Measurements from ENCODE around the gene HNRNPA3.
"Not testable (repeated sequence)": the region's sequence is repeated elsewhere in the genome, so short reads cannot be mapped to it uniquely, and the experiment has no call there.

HNRNPA3 gene

DNA sequence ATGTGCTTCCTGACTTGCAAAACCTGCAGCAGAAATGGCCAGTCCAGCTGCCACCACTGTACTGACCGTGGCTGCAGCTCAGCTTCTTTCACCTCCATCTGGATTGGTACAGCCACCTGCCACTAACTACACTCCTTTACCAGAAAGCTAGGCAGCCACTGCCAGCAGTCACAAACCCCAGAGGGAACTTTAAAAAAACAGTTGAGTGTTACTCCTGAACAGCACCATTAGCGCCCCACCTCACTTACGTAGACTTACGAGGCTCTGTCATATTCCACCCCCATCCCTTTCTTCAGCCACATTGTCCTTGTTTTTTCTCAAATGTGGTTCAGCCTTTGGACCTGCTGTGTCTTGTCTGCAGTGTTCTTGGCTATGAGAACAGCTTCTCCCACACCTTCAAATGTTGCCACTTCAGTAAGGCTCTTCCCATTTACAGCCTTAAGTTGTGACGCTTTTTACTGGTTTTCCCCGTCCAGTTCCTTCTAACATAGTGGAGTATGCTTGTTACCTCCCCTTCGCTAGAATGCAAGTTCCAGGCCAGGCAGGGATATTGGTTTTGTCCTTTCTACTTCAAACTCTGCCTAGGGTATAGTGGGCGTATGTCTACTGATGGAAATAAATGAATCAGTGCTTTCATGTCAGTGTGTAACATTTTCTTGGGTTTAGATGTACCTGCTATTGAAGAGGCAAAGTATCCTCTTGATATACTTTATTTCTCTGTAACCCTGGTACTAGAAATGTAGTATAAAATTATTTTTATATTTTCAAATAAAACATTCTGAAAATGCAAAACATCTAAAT lies 17.0 kb downstream of the HNRNPA3 start:
- DNase-seq (ENCODE audit: low read depth, low spot score): no peak
- no peak overlapping the region for H3K4me3 ChIP-seq (ENCODE audit: low read length)

DNA sequence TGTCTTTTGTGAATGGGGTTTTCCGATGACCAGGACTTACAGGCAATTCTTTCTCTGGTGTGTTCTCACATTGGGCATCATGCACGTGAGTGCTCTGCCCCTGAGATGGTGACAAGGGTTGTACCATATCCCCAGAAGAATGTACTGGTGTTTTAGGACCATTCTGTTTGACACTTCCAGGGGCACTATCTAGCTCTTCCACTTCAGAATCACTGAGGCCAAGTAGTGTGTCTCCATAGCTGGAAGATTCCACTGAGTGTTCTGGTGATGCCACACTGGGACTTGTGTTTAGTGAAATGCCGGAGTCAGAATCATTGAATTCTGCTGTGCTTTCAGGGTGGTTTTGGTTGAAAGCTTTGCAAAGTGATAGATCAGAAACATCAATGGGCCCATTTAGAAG lies 18.7 kb downstream of the HNRNPA3 start:
- DNase-seq (ENCODE audit: low read depth, low spot score): no peak
- no peak overlapping the region for H3K4me3 ChIP-seq (ENCODE audit: low read length)

DNA sequence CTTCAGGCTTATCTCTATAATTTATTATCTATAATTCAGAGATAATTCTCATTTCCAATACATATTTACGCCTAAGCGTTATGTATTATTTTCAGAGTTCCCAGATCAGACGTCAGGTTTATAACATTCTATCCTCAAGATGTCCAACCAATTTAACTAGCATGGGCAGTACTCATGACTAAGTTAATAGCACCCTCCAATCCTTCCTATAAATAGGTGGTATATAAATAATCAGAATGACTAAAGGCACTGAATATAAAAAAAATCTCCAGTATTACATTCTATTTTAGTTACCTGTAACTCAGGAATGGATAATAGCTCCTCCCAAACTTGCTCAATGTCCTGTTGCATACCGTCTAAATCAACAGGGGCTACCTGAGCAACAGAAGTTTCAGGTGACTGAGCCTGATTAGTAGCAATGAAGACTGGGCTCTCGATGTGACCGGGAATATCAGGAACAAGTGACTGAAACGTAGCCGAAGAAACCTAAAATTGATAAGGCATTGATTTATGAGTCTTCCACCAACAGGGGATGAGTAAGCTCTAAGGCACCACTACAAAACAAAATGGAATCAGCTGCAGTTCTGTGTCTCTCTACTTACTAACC lies 19.6 kb downstream of the HNRNPA3 start:
- H3K4me3 ChIP-seq (ENCODE audit: low read length): no peak overlapping the region
- DNase-seq (ENCODE audit: low read depth, low spot score): no peak

DNA sequence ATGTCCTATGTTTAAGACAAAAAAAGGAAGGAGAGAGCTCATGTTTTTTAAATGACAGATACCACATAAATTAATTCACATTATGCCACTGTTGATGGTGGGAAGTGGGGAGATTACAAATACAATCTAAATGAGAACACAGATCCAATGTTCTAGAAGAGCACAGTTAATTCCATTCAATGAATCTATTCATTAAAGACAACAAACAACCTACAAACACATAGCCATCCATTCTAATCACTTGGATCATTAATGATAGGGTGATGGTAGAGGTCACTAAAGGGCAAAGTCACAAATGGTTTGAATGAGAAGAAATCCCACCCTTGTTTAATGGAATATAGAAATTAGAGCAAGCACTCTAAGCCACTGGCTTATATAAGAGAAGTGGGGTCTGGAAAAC lies 21.7 kb downstream of the HNRNPA3 start:
- no peak for DNase-seq (ENCODE audit: low read depth, low spot score)
- no peak overlapping the region for H3K4me3 ChIP-seq (ENCODE audit: low read length)

DNA sequence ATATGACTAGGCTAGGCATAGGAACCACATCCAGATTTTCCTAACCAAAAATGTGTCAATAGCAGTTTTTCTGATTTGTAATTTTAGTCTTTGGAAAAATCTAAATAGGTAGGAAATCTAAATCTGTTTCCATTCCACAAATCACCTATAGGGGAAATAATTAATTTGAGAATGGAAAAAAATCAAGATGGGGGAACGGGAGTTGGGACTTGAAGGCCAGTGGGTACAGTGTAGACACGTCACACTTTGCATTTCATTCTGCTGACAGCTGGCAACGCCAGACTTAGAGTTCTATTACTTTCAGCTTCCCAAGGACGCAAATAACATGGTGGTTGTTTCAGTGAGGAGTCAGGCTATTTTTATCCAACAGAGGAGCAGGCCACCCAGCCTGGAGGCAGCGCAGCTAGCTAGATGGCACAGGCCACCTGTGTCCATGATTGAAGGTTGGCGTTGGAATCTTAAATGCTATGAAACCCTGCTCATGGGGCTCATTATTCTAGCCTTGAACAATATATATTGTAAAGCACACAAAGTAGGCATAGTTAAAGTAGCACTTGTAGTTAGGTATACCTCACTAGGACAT lies 23.4 kb downstream of the HNRNPA3 start:
- DNase-seq (ENCODE audit: low read depth, low spot score): no peak
- H3K4me3 ChIP-seq (ENCODE audit: low read length): no peak overlapping the region

DNA sequence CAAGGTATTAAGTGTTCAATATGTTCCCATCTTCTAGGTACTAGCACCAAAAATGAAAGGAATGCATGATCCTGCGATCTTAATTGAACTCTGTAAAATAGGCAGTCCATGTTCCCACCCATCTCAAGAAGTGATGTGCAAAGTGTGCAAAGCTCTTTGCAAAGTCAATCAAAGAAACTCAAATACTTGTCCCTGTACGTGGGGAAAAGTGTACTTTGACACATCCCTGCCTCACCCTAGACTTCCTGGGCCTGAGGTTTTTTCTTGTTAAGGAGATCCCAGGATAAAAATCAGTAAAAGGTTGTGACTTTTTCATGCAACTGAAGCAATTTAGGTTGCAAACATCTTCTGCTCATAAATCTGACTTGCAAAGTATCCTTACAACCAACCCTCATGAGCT lies 25.3 kb downstream of the HNRNPA3 start:
- H3K4me3 ChIP-seq (ENCODE audit: low read length): no peak overlapping the region
- no peak for DNase-seq (ENCODE audit: low read depth, low spot score)

DNA sequence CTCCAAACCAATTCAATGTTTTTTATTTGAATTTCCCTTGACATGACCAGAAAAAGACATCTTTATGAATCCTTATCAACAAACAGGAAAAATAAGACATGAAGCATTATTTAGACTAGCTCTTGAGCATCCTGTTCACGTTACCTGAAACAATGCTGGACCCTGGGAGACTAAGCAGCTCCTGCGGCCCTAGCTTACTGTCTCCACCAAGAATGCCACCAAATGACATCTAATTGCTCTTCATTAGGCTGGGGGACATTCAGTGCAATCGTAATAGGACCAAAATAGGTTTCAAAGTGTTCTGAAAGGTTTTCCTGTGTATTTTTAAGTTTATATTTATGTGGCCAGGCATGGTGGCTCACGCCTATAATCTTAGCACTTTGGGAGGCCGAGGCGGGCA lies 26.5 kb downstream of the HNRNPA3 start:
- no peak overlapping the region for H3K4me3 ChIP-seq (ENCODE audit: low read length)
- DNase-seq (ENCODE audit: low read depth, low spot score): no peak

DNA sequence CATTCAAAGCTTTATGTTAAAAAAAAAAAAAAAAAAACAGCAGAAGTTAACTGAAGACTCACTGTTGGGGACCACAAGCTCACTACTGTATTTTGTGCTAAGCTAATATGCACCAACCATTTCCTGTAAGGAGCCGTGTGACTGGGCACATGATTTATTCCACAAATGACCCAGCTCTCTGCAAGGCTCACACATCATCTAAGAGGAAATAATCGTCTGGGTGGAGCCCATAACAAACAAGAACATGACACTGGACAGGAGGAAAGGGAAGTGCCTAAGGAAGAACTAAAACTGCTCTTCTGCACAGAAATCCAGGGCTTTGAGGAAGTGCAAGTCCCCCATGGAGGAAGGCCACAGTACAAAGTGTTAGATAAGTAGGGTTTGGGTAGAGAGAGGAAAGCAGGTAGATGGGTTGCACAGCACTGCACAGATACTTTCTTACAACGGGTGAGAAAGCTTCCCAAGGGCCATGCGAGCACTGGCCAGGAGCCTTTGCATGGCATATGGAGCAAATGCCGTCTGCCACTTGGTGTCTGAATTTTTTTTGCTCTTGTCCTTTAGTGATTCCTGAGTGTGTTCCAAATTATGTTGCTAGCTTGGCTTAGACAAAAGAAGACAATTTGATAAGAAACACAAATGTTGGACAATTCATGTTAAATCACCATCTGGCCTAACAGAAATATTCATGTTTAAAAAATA lies 27.5 kb downstream of the HNRNPA3 start:
- no peak overlapping the region for H3K4me3 ChIP-seq (ENCODE audit: low read length)
- peak; percentile 56 for DNase-seq (ENCODE audit: low read depth, low spot score)

DNA sequence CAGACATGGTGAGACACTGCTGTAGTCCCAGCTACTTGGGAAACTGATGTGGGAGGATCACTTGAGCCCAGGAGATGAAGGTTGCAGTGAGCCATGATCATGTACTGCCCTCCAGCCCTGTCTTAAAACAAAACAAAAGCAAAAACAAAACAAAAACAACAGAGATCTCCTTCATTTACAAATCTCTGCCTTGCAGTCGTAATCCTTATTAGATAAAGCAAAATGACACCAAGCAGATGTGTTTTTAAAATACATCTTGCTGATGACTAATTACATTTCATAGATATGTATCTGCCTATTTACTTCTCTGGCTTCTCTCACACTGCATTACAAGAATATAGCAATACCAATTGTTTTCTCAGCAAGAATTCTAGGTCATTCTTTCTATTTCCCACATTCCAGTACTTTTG lies 29.1 kb downstream of the HNRNPA3 start:
- DNase-seq (ENCODE audit: low read depth, low spot score): no peak
- H3K4me3 ChIP-seq (ENCODE audit: low read length): no peak overlapping the region

DNA sequence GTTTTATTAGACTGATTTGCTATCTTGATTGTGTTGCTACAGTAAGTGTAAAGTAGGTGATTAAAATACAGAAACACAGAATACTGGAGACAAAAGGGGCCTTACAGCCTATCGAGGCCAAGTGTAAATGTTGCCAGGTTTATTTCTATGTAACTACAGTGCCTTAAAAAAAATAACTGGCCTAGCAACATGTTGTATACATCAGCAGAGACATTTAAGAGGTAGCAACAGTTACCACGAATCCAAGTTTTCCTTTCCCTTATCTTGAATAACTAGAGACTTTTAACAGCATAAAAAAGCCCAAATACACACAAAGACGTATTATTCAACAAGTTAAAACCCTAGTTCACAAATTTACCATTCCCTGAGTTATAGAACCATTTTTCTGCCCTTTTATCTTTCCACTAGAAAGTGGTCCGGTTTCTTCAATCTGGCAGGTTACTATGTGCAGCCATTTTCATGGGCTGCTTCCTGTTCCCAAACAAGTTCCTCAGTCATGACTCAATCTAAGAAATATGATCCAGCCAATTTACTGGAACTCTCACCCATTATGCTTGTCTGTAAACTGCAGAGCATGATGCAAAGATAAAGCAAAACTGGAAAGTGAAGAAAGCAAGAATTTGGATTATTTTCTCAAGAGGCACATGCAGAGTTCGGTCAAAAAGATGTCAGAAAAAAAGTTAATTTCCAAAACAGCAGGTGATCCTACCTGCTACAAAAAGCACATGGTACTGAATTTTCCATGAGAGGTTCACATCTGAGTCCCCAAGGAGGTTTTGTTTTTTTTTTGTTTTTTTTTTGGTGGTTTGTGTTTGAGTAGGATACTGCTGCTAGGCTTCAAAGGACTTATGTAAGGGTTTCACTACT lies 29.8 kb downstream of the HNRNPA3 start:
- DNase-seq (ENCODE audit: low read depth, low spot score): no peak
- H3K4me3 ChIP-seq (ENCODE audit: low read length): no peak overlapping the region

DNA sequence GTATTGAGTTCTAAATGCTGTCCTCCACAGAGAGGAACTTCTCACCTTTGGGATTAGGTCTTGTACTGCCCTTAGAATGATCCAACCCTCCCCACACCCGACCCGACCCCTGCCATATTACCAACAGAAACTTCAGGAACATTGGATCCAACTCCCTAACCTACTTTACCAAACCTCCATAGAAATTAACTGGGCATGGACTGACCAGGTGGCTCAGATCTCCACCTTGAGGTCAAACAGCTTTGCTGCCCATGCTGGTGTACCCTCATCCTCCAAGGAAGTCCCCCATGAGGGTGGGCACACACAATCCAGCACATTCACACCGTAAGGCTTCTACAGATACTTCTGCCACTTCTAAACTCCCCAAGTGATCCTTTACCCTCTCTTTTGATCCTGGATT lies 30.5 kb downstream of the HNRNPA3 start:
- no peak overlapping the region for H3K4me3 ChIP-seq (ENCODE audit: low read length)
- DNase-seq (ENCODE audit: low read depth, low spot score): no peak

DNA sequence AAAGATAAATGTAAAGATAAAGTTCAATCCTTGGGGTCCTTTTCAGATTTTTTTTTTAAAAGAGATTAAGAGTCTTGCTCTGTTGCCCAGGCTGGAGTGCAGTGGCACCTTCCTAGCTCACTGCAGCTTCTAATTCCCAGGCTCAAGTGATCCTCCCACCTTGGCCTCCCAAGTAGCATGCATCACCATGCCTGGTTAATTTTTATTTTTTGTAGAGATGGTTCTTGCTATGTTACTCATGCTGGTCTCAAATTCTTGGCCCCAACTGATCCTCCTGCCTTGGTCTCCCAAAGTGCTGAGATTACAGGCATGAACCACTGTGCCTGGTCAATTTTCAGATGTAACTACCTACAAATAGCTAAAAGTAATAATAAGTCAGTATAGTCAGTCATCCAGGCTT lies 30.9 kb downstream of the HNRNPA3 start:
- DNase-seq (ENCODE audit: low read depth, low spot score): no peak
- no peak overlapping the region for H3K4me3 ChIP-seq (ENCODE audit: low read length)

DNA sequence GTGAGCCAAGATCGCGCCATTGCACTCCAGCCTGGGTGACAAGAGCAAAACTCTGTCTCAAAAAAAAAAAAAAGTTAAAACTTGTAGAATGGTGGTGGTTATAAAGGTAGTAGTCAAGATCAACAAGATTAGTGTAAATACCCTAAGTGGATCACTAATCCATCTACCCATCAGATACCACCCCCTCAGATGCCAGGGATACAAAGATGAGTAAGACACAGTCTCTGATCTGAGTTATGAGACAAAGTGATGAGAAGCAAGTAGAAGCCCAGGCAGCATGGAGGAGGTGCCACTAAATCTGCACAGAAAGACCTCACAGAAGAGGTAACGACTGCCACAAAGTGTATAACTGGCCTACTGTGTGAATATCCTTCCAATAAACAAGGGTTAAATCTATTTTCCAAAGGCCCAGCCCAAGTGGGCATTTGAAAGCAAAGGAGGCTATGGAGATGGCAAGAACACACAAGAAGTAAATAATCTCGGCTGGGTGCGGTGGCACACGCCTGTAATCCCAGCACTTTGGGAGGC lies 31.7 kb downstream of the HNRNPA3 start:
- DNase-seq (ENCODE audit: low read depth, low spot score): no peak

DNA sequence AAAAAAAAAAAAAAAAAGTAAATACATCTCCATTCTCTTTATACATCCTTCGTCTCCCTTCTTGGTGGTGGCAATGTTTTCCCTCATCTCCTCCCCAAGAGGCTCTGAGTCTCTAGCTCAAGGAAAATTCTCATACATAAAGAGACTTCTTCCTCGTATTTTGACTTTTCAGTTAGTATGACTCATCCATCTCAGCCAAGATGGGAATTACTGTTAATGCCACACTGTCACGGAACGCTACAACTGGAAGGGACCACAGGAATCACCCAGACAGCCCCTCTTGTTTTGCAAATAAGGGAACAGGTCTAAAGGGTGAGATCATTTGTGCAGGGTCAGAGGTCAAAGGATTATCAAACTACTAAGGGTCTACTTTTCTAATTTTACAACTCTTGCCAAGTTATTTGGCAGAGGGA lies 32.4 kb downstream of the HNRNPA3 start:
- H3K4me3 ChIP-seq (ENCODE audit: low read length): no peak overlapping the region
- DNase-seq (ENCODE audit: low read depth, low spot score): no peak

More for the DNA sequence above, 31.7 kb downstream of the HNRNPA3 start:
- no peak overlapping the region for H3K4me3 ChIP-seq (ENCODE audit: low read length)

DNA sequence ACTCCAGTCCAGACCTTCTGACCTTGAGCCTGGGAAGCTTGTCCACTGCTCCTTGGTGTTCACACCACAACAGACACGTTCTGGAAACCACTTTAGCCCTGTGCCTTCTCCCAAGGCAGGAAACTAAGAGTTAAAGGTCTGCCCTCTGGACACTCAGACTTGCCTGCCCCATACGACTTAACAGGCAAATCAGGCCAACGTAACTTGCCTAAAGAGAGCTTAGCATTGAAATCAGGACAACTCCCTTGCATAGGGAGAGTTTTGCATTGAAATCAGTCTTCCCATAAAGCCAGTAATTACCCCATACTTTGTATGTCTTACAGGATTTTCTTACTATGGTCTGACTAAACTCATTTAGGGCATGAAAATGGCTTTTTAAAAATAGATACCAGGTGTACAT lies 33.4 kb downstream of the HNRNPA3 start:
- DNase-seq (ENCODE audit: low read depth, low spot score): no peak
- no peak overlapping the region for H3K4me3 ChIP-seq (ENCODE audit: low read length)

DNA sequence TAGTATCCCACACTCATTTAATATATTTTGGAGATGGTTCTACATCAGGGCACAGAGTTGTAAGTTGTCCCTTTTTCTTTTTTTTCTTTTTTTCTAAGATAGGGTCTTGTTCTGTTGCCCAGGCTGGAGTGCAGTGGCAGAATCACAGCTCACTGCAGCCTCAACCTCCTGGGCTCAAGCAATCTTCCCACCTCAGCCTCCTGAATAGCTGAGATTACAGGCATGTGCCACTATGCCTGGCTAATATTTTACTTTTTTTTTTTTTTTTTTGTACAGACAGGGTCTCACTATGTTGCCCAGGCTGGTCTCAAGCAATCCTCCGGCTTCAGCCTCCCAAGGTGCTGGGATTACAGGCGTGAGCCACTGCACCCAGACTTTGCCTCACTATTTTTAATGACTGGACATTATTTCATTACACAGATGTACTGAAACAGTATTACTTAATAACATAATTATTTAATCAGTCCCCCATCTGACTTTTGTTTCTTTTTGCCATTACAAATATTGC lies 34.0 kb downstream of the HNRNPA3 start:
- H3K4me3 ChIP-seq (ENCODE audit: low read length); DNase-seq (ENCODE audit: low read depth, low spot score): not testable (repeated sequence)

DNA sequence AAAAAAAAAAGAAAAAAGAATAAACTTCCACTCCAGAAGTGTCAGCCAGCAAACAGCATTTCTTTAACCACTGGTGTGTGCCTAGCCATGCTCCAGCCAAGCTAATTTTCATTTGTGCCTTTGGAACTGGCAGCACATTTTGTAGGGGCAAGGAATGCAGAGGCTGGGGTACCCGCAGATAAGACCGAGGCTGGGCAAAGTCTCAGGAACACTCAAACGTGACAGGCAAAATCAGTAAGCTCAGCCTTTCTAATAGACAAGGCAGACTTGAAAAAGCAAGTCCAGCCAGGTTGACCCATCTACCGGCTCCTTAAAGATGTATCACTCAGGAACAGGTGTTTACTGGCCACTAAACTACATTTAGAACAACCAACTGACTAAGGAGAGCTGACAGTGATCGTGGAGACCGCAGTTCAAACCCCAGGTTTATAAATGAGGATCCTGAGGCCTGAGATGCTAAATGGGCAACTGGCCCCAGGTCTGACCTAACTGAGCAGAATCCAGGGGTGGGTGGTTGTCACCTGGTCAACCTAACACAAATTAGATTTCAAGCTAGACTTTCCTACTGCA lies 35.2 kb downstream of the HNRNPA3 start:
- H3K4me3 ChIP-seq (ENCODE audit: low read length): no peak overlapping the region
- no peak for DNase-seq (ENCODE audit: low read depth, low spot score)

DNA sequence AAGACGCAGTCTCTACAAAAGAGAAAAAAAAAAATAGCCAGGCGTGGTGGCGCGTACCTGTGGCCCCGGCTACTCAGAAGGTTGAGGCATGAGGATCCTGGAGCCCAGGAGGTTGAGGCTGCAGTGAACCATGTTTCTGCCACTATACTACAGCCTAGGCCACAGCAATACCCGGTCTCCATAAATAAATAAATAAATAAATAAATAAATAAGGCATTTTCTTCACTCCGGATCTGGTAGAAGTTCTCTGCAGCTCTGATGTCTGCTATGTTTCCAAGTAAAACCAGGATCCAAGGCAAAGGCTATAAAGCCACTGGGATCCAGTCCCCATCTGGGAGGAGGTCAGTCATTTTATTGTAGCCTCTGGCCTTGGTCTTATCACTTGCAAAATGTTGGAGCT lies 36.4 kb downstream of the HNRNPA3 start:
- H3K4me3 ChIP-seq (ENCODE audit: low read length): no peak overlapping the region
- DNase-seq (ENCODE audit: low read depth, low spot score): no peak

All from Jurkat, Clone E6-1 (cell line).